Measurements from ENCODE around the gene COX20. TPM values are rescaled to one million over a fixed set of nuclear protein-coding genes. Genes with fewer than 3 reads are reported as not detected.
A peak's percentile ranks its signal among the peaks of the same experiment; 100 is the strongest.

Gene COX20
- total and polyA plus RNA-seq, 2 of the 13 experiments (the other 11 are each of a cell fraction or from before 2014, with no cell fraction given) = 34.4 to 95.8 TPM

DNA sequence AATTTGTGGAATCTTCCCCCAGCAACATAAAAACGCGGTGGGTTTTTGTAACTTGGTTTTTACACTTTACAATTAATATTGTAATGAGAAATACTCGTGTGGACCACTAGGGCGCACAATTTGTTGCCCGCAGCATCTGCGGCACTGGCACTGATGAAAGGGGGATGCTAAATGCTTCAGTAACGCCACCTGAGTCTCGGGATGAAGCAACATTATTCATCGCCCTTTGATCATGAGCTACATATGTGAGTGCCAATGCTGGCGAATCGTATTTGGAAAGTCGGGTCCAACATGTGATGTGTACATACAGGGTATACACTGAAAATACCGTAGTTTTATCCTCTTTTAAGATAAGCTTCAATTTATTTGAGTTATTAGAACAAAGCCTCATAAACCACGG is 34.2 kb upstream of the COX20 start (continued):
- TF ChIP-seq HMG20B (CRISPR knock-in tag; conservative IDR thresholded peaks at IDR 0.05) (no peak), ZNF788 (CRISPR knock-in tag; IDR thresholded peaks at IDR 0.05; ENCODE audit: borderline replicate concordance) (no peak), ZNF20 (CRISPR knock-in tag; IDR thresholded peaks at IDR 0.05) (no peak), FIP1L1 (IDR thresholded peaks at IDR 0.05; ENCODE audit: borderline replicate concordance, insufficient read depth, low read depth, low read length) (no peak), EHMT2 (IDR thresholded peaks at IDR 0.05; ENCODE audit: borderline replicate concordance, low read depth, low read length) (no peak), KLF13 (CRISPR knock-in tag; IDR thresholded peaks at IDR 0.05) (no peak), FOXP1 (IDR thresholded peaks at IDR 0.05) (no peak), FOXP1 (CRISPR knock-in tag; IDR thresholded peaks at IDR 0.05) (no peak), ASH2L (IDR thresholded peaks at IDR 0.05; ENCODE audit: insufficient read length, low read depth, low read length) (no peak), CCDC6 (CRISPR knock-in tag; IDR thresholded peaks at IDR 0.05) (no peak), PHF21A (CRISPR knock-in tag; IDR thresholded peaks at IDR 0.05) (no peak), MLX (CRISPR knock-in tag; IDR thresholded peaks at IDR 0.05) (no peak), ZNF235 (CRISPR knock-in tag; IDR thresholded peaks at IDR 0.05; ENCODE audit: borderline replicate concordance) (no peak), RXRB (CRISPR knock-in tag; IDR thresholded peaks at IDR 0.05; ENCODE audit: borderline replicate concordance) (no peak), MYPOP (CRISPR knock-in tag; IDR thresholded peaks at IDR 0.05) (0 out of 2 replicates have a peak, but pooled peaks have one; percentile 30), SOX13 (IDR thresholded peaks at IDR 0.05) (no peak), SOX13 (CRISPR knock-in tag; conservative IDR thresholded peaks at IDR 0.05 in 1 of 2, IDR thresholded peaks at IDR 0.05 in 1 of 2) (peak in 1 of 2 experiments; percentile 25; a peak in 1 of 4 replicates), ZMYM4 (CRISPR knock-in tag; IDR thresholded peaks at IDR 0.05) (no peak), NFYB (CRISPR knock-in tag; IDR thresholded peaks at IDR 0.05) (no peak), ZBTB1 (CRISPR knock-in tag; IDR thresholded peaks at IDR 0.05; ENCODE audit: borderline replicate concordance) (no peak), ZNF317 (CRISPR knock-in tag; IDR thresholded peaks at IDR 0.05) (no peak), KMT2B (CRISPR knock-in tag; IDR thresholded peaks at IDR 0.05) (no peak), CTCF (CRISPR knock-in tag; IDR thresholded peaks at IDR 0.05) (peak; percentile 81), ATAD3A (CRISPR knock-in tag; IDR thresholded peaks at IDR 0.05) (no peak), ZNF101 (CRISPR knock-in tag; IDR thresholded peaks at IDR 0.05; ENCODE audit: borderline replicate concordance, low read depth) (no peak)
- TF ChIP-seq, protein P1, sequence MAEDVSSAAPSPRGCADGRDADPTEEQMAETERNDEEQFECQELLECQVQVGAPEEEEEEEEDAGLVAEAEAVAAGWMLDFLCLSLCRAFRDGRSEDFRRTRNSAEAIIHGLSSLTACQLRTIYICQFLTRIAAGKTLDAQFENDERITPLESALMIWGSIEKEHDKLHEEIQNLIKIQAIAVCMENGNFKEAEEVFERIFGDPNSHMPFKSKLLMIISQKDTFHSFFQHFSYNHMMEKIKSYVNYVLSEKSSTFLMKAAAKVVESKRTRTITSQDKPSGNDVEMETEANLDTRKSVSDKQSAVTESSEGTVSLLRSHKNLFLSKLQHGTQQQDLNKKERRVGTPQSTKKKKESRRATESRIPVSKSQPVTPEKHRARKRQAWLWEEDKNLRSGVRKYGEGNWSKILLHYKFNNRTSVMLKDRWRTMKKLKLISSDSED (CRISPR knock-in tag; IDR thresholded peaks at IDR 0.05) = no peak
- TF ChIP-seq, protein P2, sequence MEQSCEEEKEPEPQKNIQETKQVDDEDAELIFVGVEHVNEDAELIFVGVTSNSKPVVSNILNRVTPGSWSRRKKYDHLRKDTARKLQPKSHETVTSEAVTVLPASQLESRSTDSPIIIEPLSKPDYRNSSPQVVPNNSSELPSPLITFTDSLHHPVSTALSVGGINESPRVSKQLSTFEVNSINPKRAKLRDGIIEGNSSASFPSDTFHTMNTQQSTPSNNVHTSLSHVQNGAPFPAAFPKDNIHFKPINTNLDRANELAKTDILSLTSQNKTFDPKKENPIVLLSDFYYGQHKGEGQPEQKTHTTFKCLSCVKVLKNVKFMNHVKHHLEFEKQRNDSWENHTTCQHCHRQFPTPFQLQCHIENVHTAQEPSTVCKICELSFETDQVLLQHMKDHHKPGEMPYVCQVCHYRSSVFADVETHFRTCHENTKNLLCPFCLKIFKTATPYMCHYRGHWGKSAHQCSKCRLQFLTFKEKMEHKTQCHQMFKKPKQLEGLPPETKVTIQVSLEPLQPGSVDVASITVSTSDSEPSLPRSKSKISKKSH (CRISPR knock-in tag; IDR thresholded peaks at IDR 0.05; ENCODE audit: borderline replicate concordance) = no peak

Measured in HepG2 (cell line).